Measurements from ENCODE around the gene NPPC.
"Not testable (repeated sequence)": the region's sequence is repeated elsewhere in the genome, so short reads cannot be mapped to it uniquely, and the experiment has no call there.

Gene NPPC

GRCh38 chr2:231919341-231920035, 6.7 kb downstream of the NPPC start:
- no peak for DNase-seq

GRCh38 chr2:231918501-231919330, 7.5 kb downstream of the NPPC start:
- no peak for DNase-seq

- no peak for DNase-seq
These were observed 8.7 kb downstream of the NPPC start for GRCh38 chr2:231917280-231918066.

GRCh38 chr2:231914077-231914690, 12.0 kb downstream of the NPPC start:
- DNase-seq, result no peak

GRCh38 chr2:231911381-231911780, 14.8 kb downstream of the NPPC start:
- DNase-seq, result no peak

- DNase-seq, result no peak
These were observed 15.4 kb downstream of the NPPC start for GRCh38 chr2:231910771-231911170.

- not testable (repeated sequence) for DNase-seq
These were observed 16.0 kb downstream of the NPPC start for GRCh38 chr2:231910161-231910560.

- DNase-seq, result no peak
These were observed 16.6 kb downstream of the NPPC start for GRCh38 chr2:231909631-231910030.

- DNase-seq, result no peak
These were observed 17.6 kb downstream of the NPPC start for GRCh38 chr2:231908584-231908983.

GRCh38 chr2:231907765-231908164, 18.4 kb downstream of the NPPC start:
- DNase-seq, result no peak

GRCh38 chr2:231905026-231905425, 21.2 kb downstream of the NPPC start:
- no peak for DNase-seq

GRCh38 chr2:231904161-231904611, 22.0 kb downstream of the NPPC start:
- no peak for DNase-seq

GRCh38 chr2:231902598-231902997, 23.6 kb downstream of the NPPC start:
- DNase-seq, result no peak

- DNase-seq, result no peak
These were observed 25.2 kb downstream of the NPPC start for GRCh38 chr2:231900972-231901371.

- DNase-seq, result peak in 1 of 2 experiments; percentile 42
These were observed 25.7 kb downstream of the NPPC start for GRCh38 chr2:231900486-231900942.

- no peak for DNase-seq
These were observed 31.4 kb downstream of the NPPC start for GRCh38 chr2:231894566-231895380.

GRCh38 chr2:231891514-231891905, 34.7 kb downstream of the NPPC start:
- no peak for DNase-seq

GRCh38 chr2:231890896-231891513, 35.2 kb downstream of the NPPC start:
- no peak for DNase-seq

- DNase-seq, result no peak
These were observed 38.4 kb downstream of the NPPC start for GRCh38 chr2:231887756-231888155.

GRCh38 chr2:231886071-231886681, 40.0 kb downstream of the NPPC start:
- DNase-seq, result no peak

Measured in NCI-H446 (cell line).